K562 (cell line): Measurements from ENCODE around the gene CERCAM. TPM values are rescaled to one million over a fixed set of nuclear protein-coding genes. Genes with fewer than 3 reads are reported as not detected.

Experiments
- CREM ChIP-seq: IDR thresholded peaks from 2 replicates; pipeline ENCODE4 v1.6.1; 2014; ENCODE audit warnings: antibody characterized with exemption, low read depth
- CUX1 ChIP-seq: fragments of 200-800 bp; sonication (Bioruptor generic); IDR thresholded peaks from 2 replicates; pipeline ENCODE4 v1.6.1; 2016; ENCODE audit warnings: missing genetic modification characterization, missing compliant biosample characterization
- DPF2 ChIP-seq: fragments of 450-650 bp; IDR thresholded peaks from 2 replicates; pipeline ENCODE4 v1.6.1; 2016
- ETV5 ChIP-seq: sonication (generic); formaldehyde crosslinking; IDR thresholded peaks from 2 replicates; pipeline ENCODE4 v1.4.0; 2020; ENCODE audit warnings: low read depth, mild to moderate bottlenecking, missing genetic modification reagents
- HDGF ChIP-seq: fragments of 450-650 bp; IDR thresholded peaks from 2 replicates; pipeline ENCODE4 v1.6.1; 2016
- MNT ChIP-seq, 2 experiments: fragments of 450-650 bp; conservative IDR thresholded peaks; 2 replicates each; pipeline ENCODE4 v1.6.1; 2017; ENCODE audit warnings: mild to moderate bottlenecking in 2 of 2, moderate library complexity in 2 of 2
- MYC ChIP-seq, 2 experiments: fragments of 250-450 bp in 1 of 2; sonication (Bioruptor Pico) in 1 of 2; IDR thresholded peaks; 2 replicates each; pipeline versions ENCODE4 v1.5.1 to v1.6.1; 2012 to 2021; ENCODE audit warnings: low read depth in 2 of 2, borderline replicate concordance in 1 of 2, improper control_type of control experiment in 1 of 2, low read length in 1 of 2, mild to moderate bottlenecking in 1 of 2, moderate library complexity in 1 of 2
- RBM17 ChIP-seq: fragments of 200-400 bp; formaldehyde crosslinking; IDR thresholded peaks from 2 replicates; pipeline ENCODE4 v1.6.1; 2017; ENCODE audit warnings: low read depth, mild to moderate bottlenecking, low read length, borderline replicate concordance
- RNF2 ChIP-seq: sonication (generic); IDR thresholded peaks from 2 replicates; pipeline ENCODE4 v1.6.1; 2016
- TAF1 ChIP-seq: IDR thresholded peaks from 2 replicates; pipeline ENCODE4 v1.6.1; 2011; ENCODE audit warnings: mild to moderate bottlenecking, low read length, moderate library complexity; ENCODE audit not compliant: insufficient read depth, control insufficient read depth, severe bottlenecking; ENCODE audit errors: extremely low read depth
- TBP ChIP-seq: optimal IDR thresholded peaks from 2 replicates; pipeline ENCODE3; 2011; ENCODE audit warnings: low read depth, low read length, improper control_type of control experiment
- USF2 ChIP-seq: sonication (generic); formaldehyde crosslinking; IDR thresholded peaks from 2 replicates; pipeline ENCODE4 v1.5.0; 2020; ENCODE audit warnings: missing genetic modification reagents
- polyA plus RNA-seq, 8 experiments: library from polyadenylated mRNA; depleted of rRNA in 4 of 8; stranded (reverse) in 5 of 8; unstranded in 3 of 8; fragments of >200 nt; fragmentation: Nextera tagmentation in 2 of 8; fragmentation: Illumina TruSeq in 1 of 8; extraction: Ambion mirVana in 2 of 8; extraction: Trizol in 1 of 8; gene quantifications; 2 replicates each; pipeline versions ENCODE4 v1.2.1 to v1.2.3, GENCODE V29; 2011 to 2014; ENCODE audit warnings: inconsistent platforms in 1 of 8, missing spikeins in 1 of 8
- total RNA-seq, 7 experiments: library from RNA; depleted of rRNA in 6 of 7; stranded (reverse); fragments of >200 nt in 6 of 7; fragmentation: Illumina TruSeq in 2 of 7; extraction: Trizol in 2 of 7; gene quantifications; 2 replicates each; pipeline versions ENCODE4 v1.2.1 to v1.2.3, GENCODE V29; 2011 to 2021; ENCODE audit warnings: low replicate concordance in 1 of 7
- TF ChIP-seq, protein P1 (sequence below): fragments of 450-650 bp; IDR thresholded peaks from 2 replicates; pipeline ENCODE4 v1.6.1; 2018; ENCODE audit not compliant: partially characterized antibody

Gene CERCAM
- total and polyA plus RNA-seq, 9 of the 15 experiments (the other 6 are each of a cell fraction or from before 2014, with no cell fraction given) = 0.75 to 24.0 (median 18.0) TPM

DNA sequence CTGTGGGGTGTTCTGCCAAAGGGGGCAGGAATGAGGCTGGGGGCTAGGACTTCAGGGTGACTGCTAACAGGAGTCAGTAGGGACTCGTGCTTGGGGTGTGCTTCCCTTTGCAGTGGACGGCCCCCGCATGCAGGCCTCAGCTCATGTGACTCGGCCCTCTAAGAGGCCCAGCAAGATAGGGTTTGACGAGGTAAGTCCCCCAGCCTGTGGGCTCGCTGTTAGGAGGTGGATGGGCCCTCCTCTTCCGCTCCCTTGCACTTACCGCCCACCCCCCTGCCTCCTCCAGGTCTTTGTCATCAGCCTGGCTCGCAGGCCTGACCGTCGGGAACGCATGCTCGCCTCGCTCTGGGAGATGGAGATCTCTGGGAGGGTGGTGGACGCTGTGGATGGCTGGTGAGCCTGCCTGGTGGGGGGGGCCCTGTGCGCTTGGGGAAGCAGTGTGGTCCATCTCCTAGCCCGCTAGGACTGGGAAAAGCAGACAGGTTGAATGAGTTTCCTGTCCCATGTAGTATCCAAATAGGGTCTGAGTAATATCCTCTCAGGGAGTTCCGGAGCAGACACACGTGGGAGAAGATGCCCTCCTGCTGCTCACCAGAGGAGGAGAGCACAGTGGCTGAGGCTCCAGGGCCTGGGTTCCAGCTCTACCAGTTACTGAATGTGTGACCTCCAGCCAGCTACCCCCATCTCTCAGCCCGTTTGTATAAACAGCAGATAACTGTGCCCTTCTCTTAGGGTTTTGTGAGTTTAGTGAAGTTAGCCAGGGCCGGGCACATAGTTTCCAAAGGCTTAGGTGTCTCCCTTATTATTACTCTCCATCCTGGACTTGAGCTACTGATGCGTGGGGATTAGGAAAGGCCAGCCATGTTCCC is 8.2 kb downstream of the CERCAM start (continued):
- TF ChIP-seq MNT (conservative IDR thresholded peaks at IDR 0.05) (peak; percentile 63 to 83; a peak in 3 of 4 replicates), USF2 (peak; percentile 63), CUX1 (CRISPR knock-in tag) (peak; percentile 90), TAF1 (peak; percentile 62), RNF2 (peak; percentile 86), TBP (peak; percentile 51), HDGF (0 out of 2 replicates have a peak, but pooled peaks have one; percentile 12), DPF2 (peak; percentile 50), ETV5 (CRISPR knock-in tag) (peak; percentile 88), CREM (peak; percentile 65), MYC (IDR thresholded peaks at IDR 0.05; ENCODE audit: low read depth, low read length) (peak; percentile 82; the same call in 1 of the 2 replicates), MYC (CRISPR knock-in tag; IDR thresholded peaks at IDR 0.05; ENCODE audit: borderline replicate concordance, low read depth) (no peak), RBM17 (no peak)
- TF ChIP-seq, protein P1, sequence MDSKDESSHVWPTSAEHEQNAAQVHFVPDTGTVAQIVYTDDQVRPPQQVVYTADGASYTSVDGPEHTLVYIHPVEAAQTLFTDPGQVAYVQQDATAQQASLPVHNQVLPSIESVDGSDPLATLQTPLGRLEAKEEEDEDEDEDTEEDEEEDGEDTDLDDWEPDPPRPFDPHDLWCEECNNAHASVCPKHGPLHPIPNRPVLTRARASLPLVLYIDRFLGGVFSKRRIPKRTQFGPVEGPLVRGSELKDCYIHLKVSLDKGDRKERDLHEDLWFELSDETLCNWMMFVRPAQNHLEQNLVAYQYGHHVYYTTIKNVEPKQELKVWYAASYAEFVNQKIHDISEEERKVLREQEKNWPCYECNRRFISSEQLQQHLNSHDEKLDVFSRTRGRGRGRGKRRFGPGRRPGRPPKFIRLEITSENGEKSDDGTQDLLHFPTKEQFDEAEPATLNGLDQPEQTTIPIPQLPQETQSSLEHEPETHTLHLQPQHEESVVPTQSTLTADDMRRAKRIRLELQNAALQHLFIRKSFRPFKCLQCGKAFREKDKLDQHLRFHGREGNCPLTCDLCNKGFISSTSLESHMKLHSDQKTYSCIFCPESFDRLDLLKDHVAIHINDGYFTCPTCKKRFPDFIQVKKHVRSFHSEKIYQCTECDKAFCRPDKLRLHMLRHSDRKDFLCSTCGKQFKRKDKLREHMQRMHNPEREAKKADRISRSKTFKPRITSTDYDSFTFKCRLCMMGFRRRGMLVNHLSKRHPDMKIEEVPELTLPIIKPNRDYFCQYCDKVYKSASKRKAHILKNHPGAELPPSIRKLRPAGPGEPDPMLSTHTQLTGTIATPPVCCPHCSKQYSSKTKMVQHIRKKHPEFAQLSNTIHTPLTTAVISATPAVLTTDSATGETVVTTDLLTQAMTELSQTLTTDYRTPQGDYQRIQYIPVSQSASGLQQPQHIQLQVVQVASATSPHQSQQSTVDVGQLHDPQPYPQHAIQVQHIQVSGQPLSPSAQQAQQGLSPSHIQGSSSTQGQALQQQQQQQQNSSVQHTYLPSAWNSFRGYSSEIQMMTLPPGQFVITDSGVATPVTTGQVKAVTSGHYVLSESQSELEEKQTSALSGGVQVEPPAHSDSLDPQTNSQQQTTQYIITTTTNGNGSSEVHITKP = peak; percentile 60
